GM06990 (cell line): ENCODE results near the gene PHLDB1.

Experiments
- DNase-seq: peaks from one replicate; pipeline ENCODE4 v3.0.0-alpha.2; 2011; ENCODE audit not compliant: insufficient read length; ENCODE audit errors: extremely low read depth
- H3K27me3 ChIP-seq: replicated peaks from 2 replicates; pipeline ENCODE4 v1.6.0; 2011; ENCODE audit warnings: low read length; ENCODE audit not compliant: control insufficient read depth, insufficient read depth
- H3K36me3 ChIP-seq: 2 replicates; pipeline ENCODE4 v1.5.1; 2011; ENCODE audit warnings: low read length; ENCODE audit not compliant: control insufficient read depth, insufficient read depth
- H3K4me3 ChIP-seq: replicated peaks from 2 replicates; pipeline ENCODE4 v1.5.1; 2011; ENCODE audit warnings: low read depth, mild to moderate bottlenecking, control low read depth, low read length
- CTCF ChIP-seq: IDR thresholded peaks from 2 replicates; pipeline ENCODE4 v1.5.1; 2011; ENCODE audit warnings: low read length, control low read depth, mild to moderate bottlenecking, inconsistent platforms; ENCODE audit not compliant: insufficient read depth, poor library complexity, severe bottlenecking

PHLDB1 gene

GRCh38 chr11:118650366-118650765 lies 43.0 kb downstream of the PHLDB1 start:
- Histone ChIP-seq H3K4me3 (no peak overlapping the region), H3K36me3 (no peaks in the 10 kb centered on the region), H3K27me3 (no peaks in the 10 kb centered on the region; the same call in 1 of the 2 replicates)
- TF ChIP-seq CTCF: no peak
- DNase-seq: no peak

- no peaks in the 10 kb centered on the region for H3K27me3 ChIP-seq
- H3K36me3 ChIP-seq: no peaks in the 10 kb centered on the region
- DNase-seq: no peak
- no peak overlapping the region for H3K4me3 ChIP-seq
- no peak for TF ChIP-seq CTCF
These were observed 44.4 kb downstream of the PHLDB1 start for GRCh38 chr11:118651820-118652219.

- Histone ChIP-seq H3K36me3 (no peaks in the 10 kb centered on the region), H3K27me3 (no peaks in the 10 kb centered on the region), H3K4me3 (no peak overlapping the region)
- no peak for TF ChIP-seq CTCF
- DNase-seq: no peak
These were observed 45.3 kb downstream of the PHLDB1 start for GRCh38 chr11:118652681-118653181.

- Histone ChIP-seq H3K36me3 (no peaks in the 10 kb centered on the region), H3K4me3 (no peak overlapping the region), H3K27me3 (no peaks in the 10 kb centered on the region; the same call in 1 of the 2 replicates)
- DNase-seq: no peak
- TF ChIP-seq CTCF: no peak
These were observed 46.4 kb downstream of the PHLDB1 start for GRCh38 chr11:118653684-118654390.

- TF ChIP-seq CTCF: no peak
- no peaks in the 10 kb centered on the region; the same call in 1 of the 2 replicates for H3K27me3 ChIP-seq
- H3K4me3 ChIP-seq: no peak overlapping the region
- no peak for DNase-seq
- H3K36me3 ChIP-seq: no peaks in the 10 kb centered on the region
These were observed 48.2 kb downstream of the PHLDB1 start for GRCh38 chr11:118655486-118656190.
